Measurements from ENCODE around the gene CHST11. TPM values are rescaled to one million over a fixed set of nuclear protein-coding genes. Genes with fewer than 3 reads are reported as not detected.

CHST11 gene
- total RNA-seq, 4 donors from 2014 or later: 20.8 to 56.7 (median 26.5) TPM

GRCh38 chr12:104503191-104503590 lies 46.4 kb downstream of the CHST11 start:
- H3K9me3 ChIP-seq: peaks cover 0 to 2% (median 0%) of the 10 kb centered on the region in 4 donors
- peaks cover 0 to 11% (median 4%) of the 10 kb centered on the region in 4 donors for H3K4me1 ChIP-seq
- H3K4me3 ChIP-seq: no peak overlapping the region
- DNase-seq (ENCODE audit: low spot score in 2 of 2): no peak
- WGBS, 2 donors: 81 to 95% methylated on average over 4 of the region's 4 CpGs
- H3K36me3 ChIP-seq: no peaks in the 10 kb centered on the region
- H3K27ac ChIP-seq: no peak overlapping the region
- no peak for TF ChIP-seq EP300 (IDR thresholded peaks at IDR 0.05)
- TF ChIP-seq POLR2A (IDR thresholded peaks at IDR 0.05): no peak
- no peak for TF ChIP-seq CTCF (IDR thresholded peaks at IDR 0.05)
- no peaks in the 10 kb centered on the region for H3K27me3 ChIP-seq

GRCh38 chr12:104504146-104504545 lies 47.4 kb downstream of the CHST11 start:
- peaks cover 0 to 11% (median 4%) of the 10 kb centered on the region in 4 donors for H3K4me1 ChIP-seq
- WGBS, 2 donors: 77 to 84% methylated on average over 9 of the region's 9 CpGs
- H3K27ac ChIP-seq: no peak overlapping the region
- peaks cover 0 to 2% (median 0%) of the 10 kb centered on the region in 4 donors for H3K9me3 ChIP-seq
- H3K4me3 ChIP-seq: no peak overlapping the region
- H3K36me3 ChIP-seq: no peaks in the 10 kb centered on the region
- H3K27me3 ChIP-seq: no peaks in the 10 kb centered on the region
- no peak for TF ChIP-seq POLR2A (IDR thresholded peaks at IDR 0.05)
- TF ChIP-seq CTCF (IDR thresholded peaks at IDR 0.05): no peak
- no peak for TF ChIP-seq EP300 (IDR thresholded peaks at IDR 0.05)
- no peak for DNase-seq (ENCODE audit: low spot score in 2 of 2)

GRCh38 chr12:104505095-104505818 lies 48.5 kb downstream of the CHST11 start:
- WGBS, 2 donors: 42 to 57% methylated on average over 7 of the region's 7 CpGs
- no peak for DNase-seq (ENCODE audit: low spot score in 2 of 2)
- Histone ChIP-seq H3K36me3 (no peaks in the 10 kb centered on the region), H3K27ac (no peak overlapping the region), H3K4me1 (peaks cover 0 to 15% (median 8%) of the 10 kb centered on the region in 4 donors), H3K9me3 (peaks cover 0 to 2% (median 0%) of the 10 kb centered on the region in 4 donors), H3K27me3 (no peaks in the 10 kb centered on the region), H3K4me3 (no peak overlapping the region)
- no peak for TF ChIP-seq EP300 (IDR thresholded peaks at IDR 0.05)
- no peak for TF ChIP-seq POLR2A (IDR thresholded peaks at IDR 0.05)
- no peak for TF ChIP-seq CTCF (IDR thresholded peaks at IDR 0.05)

- DNase-seq (ENCODE audit: low spot score in 2 of 2): no peak
- Histone ChIP-seq H3K27me3 (no peaks in the 10 kb centered on the region), H3K27ac (no peak overlapping the region), H3K9me3 (peaks cover 0 to 2% (median 0%) of the 10 kb centered on the region in 4 donors), H3K4me3 (no peak overlapping the region), H3K36me3 (no peaks in the 10 kb centered on the region), H3K4me1 (peaks cover 0 to 27% (median 13%) of the 10 kb centered on the region in 4 donors)
- no peak for TF ChIP-seq CTCF (IDR thresholded peaks at IDR 0.05)
- WGBS, 2 donors: 69 to 70% methylated on average over 13 to 14 of the region's 14 CpGs
Measured at GRCh38 chr12:104506676-104507401, 50.1 kb downstream of the CHST11 start.

GRCh38 chr12:104507672-104508071 lies 50.9 kb downstream of the CHST11 start:
- Histone ChIP-seq H3K27me3 (no peaks in the 10 kb centered on the region), H3K36me3 (no peaks in the 10 kb centered on the region), H3K9me3 (peaks cover 0 to 2% (median 0%) of the 10 kb centered on the region in 4 donors), H3K4me1 (peaks cover 0 to 27% (median 13%) of the 10 kb centered on the region in 4 donors), H3K27ac (no peak overlapping the region), H3K4me3 (no peak overlapping the region)
- TF ChIP-seq CTCF (IDR thresholded peaks at IDR 0.05) (no peak), EP300 (IDR thresholded peaks at IDR 0.05) (no peak), POLR2A (IDR thresholded peaks at IDR 0.05) (no peak)
- WGBS, 2 donors: 93 to 96% methylated on average over 3 of the region's 3 CpGs
- no peak for DNase-seq (ENCODE audit: low spot score in 2 of 2)
